Myometrial cell (primary cell): ENCODE measurements around the gene NEDD1. TPM values are rescaled to one million over a fixed set of nuclear protein-coding genes. Genes with fewer than 3 reads are reported as not detected.

ENCODE experiments used
- total RNA-seq: library from RNA; depleted of rRNA; stranded (reverse); fragments of >200 nt; gene quantifications from 2 replicates; pipeline ENCODE4 v1.2.3, GENCODE V29; 2015

Gene NEDD1
- 17.6 and 30.7 TPM in 2 replicates for total RNA-seq

GRCh38 chr12:96906849-96907670, at the start of gene NEDD1:
NEDD1 (plus strand) TSS chr12:96907257; CDS start chr12:96909760, 2,503 bp downstream.

